ENCODE measurements around the gene SH3D21.
A peak's percentile ranks its signal among the peaks of the same experiment; 100 is the strongest.

Gene SH3D21

DNA sequence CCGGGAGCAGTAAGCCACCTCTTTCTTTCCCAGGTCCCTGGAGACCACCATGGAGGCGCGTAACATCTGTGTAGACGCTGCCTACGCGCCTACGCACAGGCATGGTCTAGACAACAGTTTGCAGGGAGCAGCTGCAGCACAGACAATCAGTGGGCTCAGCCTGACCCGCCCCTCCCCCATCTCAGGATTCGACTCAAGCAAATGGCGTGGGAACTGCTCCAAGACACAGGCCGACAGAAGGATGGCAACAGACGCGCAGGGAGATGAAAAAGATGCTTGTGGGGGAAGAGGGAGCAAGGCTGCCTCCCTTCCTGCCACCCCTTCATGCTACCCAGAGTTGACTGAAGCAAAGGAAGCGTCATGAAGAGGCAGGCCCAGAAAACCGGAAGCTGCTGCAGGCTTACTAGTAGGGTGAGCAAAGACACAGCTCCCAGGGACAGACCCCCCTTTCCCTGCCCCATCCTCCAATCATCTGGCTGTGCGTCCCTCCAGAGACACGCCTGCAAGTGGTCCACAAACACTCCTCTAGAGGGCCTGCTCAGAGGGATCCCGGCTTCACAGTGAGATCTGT is 60.0 kb downstream of the SH3D21 start:
- DNase-seq: no peak

DNA sequence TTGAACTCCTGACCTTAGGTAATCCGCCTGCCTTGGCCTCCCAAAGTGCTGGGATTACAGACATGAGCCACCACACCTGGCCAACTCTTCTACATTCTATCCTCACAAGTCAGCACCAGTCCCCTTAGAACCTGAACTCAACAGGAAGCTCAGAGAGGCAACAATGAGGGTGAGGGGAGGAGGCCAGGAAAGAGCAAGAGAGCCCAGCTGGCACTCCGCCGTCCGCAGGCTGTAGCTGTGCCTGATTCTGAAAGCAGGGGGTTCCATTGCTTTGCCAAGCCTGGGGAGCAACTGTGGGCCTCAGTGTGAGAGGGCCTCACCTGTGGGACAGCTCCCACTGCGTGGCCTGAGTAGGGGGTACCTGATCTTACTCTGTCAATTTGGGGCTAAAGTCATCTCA is 60.9 kb downstream of the SH3D21 start:
- no peak for DNase-seq

- no peak for DNase-seq
Observed at GRCh38 chr1:36367798-36368197, 61.6 kb downstream of the SH3D21 start.

DNA sequence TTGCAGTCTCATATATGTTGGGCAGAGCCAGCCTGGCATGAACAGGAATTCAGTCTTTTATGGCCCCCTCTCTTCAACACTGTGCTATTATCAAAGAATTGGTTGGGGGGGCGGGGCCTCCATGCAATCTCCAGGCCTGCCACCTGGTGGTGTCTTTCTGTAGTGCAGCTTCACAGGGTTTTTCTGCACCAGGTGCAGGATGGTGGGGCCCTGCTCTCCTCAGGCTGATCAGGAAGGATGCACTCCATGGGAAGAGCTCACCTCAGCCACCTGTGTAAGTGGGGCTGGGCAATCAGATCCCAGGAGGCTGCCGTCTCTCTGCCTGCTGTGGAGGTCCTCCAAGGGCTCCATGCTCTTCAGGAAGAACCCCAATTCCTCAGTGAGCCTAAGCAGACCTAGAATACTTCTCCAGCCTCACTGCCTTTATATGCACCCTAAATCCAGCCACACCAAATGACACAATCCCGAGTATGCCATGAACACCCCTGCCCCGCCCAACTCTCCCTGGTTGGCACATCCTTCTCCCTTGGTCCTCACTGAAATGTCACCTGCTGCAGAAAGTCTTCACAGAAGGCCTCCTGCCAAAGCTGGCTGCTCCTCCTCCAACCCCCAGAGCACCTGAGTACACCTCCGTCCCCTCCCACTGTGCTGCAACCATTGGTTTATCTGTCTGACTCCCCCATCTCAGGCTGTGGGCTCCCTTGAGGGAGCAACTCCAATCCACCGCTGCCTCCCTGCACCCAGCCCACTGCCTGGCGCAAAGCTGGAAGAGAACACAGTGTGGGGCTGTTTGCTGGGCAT is 63.1 kb downstream of the SH3D21 start:
- peak; percentile 83 for DNase-seq

All from NCI-H774 (cell line).